Endothelial cell of umbilical vein (primary cell): Measurements from ENCODE around the gene STAP1. TPM values are rescaled to one million over a fixed set of nuclear protein-coding genes. Genes with fewer than 3 reads are reported as not detected.

Experiments used
- BruUV-seq: library from RNA; stranded (reverse); fragments of 400-500 nt; replicated peaks from 2 replicates; lab custom pipeline; 2021; lab: Mats Ljungman, UMichigan
- CTCF ChIA-PET: fragments of 300-600, 350-600 bp; sonication (Branson Sonifier 250); formaldehyde crosslinking; loops from one replicate; lab custom pipeline; 2021; ENCODE audit warnings: antibody characterized with exemption, inconsistent platforms; lab: Charles Lee
- POLR2A ChIA-PET: fragments of 300-600, 350-600 bp; sonication (Branson Sonifier 250); formaldehyde crosslinking; loops from one replicate; lab custom pipeline; 2021; ENCODE audit warnings: antibody characterized with exemption, inconsistent platforms; lab: Charles Lee
- DNase-seq: peaks from one replicate; pipeline ENCODE4 v3.0.0-alpha.2; 2011; ENCODE audit warnings: low read depth, low spot score
- FAIRE-seq: peaks from 2 replicates; lab custom pipeline; 2011; peaks lifted over from hg19 to GRCh38; lab: Jason Lieb, UNC
- H2AFZ ChIP-seq: 2 replicates; pipeline ENCODE4 v1.6.0; 2012; ENCODE audit warnings: low read depth, low read length, control low read depth, inconsistent platforms
- H3K27ac ChIP-seq: 2 replicates; pipeline ENCODE4 v1.5.1; 2011; ENCODE audit warnings: low read depth, mild to moderate bottlenecking, control low read depth, low read length, moderate library complexity; ENCODE audit not compliant: insufficient read depth
- H3K27me3 ChIP-seq, 2 experiments: 2 replicates each; pipeline versions ENCODE4 v1.6.0 to v1.6.1; 2011; ENCODE audit warnings: low read length in 2 of 2, mixed read lengths in 1 of 2; ENCODE audit not compliant: control insufficient read depth in 2 of 2, insufficient read depth in 2 of 2
- H3K36me3 ChIP-seq, 2 experiments: 2 replicates in 1 of 2; 3 replicates in 1 of 2; pipeline ENCODE4 v1.5.1; 2011; ENCODE audit warnings: low read length in 2 of 2, mild to moderate bottlenecking in 1 of 2, moderate library complexity in 1 of 2; ENCODE audit not compliant: control insufficient read depth in 2 of 2, insufficient read depth in 2 of 2; ENCODE audit errors: extremely low read depth in 1 of 2
- H3K4me1 ChIP-seq: 3 replicates; pipeline ENCODE4 v1.5.1; 2011; ENCODE audit warnings: mild to moderate bottlenecking, low read length; ENCODE audit not compliant: control insufficient read depth, insufficient read depth; ENCODE audit errors: extremely low read depth
- H3K4me2 ChIP-seq: 2 replicates; pipeline ENCODE4 v1.6.1; 2011; ENCODE audit warnings: low read length, control low read depth, mixed read lengths; ENCODE audit not compliant: insufficient read depth
- H3K4me3 ChIP-seq, 3 experiments: fragments of 200-600 bp in 1 of 3; sonication (generic), shearing (Covaris generic) in 1 of 3; replicated peaks in 1 of 3; 2 replicates each; pipeline ENCODE4 v1.5.1; 2011 to 2016; ENCODE audit warnings: control low read depth in 3 of 3, low read length in 3 of 3, mild to moderate bottlenecking in 2 of 3, inconsistent platforms in 1 of 3, low read depth in 1 of 3, moderate library complexity in 1 of 3; ENCODE audit not compliant: insufficient read depth in 1 of 3
- H3K79me2 ChIP-seq: 2 replicates; pipeline ENCODE4 v1.6.0; 2012; ENCODE audit warnings: low read length, inconsistent platforms; ENCODE audit not compliant: control insufficient read depth, insufficient read depth
- H3K9ac ChIP-seq: replicated peaks from 2 replicates; pipeline ENCODE3; 2011; ENCODE audit warnings: low read length, control low read depth; ENCODE audit not compliant: insufficient read depth; ENCODE audit errors: extremely low read depth
- H3K9me1 ChIP-seq: replicated peaks from 3 replicates; pipeline ENCODE4 v1.6.0; 2011; ENCODE audit warnings: mild to moderate bottlenecking, low read length; ENCODE audit not compliant: control insufficient read depth, insufficient read depth; ENCODE audit errors: extremely low read depth
- H3K9me3 ChIP-seq: replicated peaks from 2 replicates; pipeline ENCODE4 v1.5.1; 2012; ENCODE audit warnings: low read length, inconsistent platforms; ENCODE audit not compliant: control insufficient read depth, insufficient read depth
- H4K20me1 ChIP-seq: replicated peaks from 2 replicates; pipeline ENCODE3; 2011; ENCODE audit warnings: mild to moderate bottlenecking, low read length; ENCODE audit not compliant: control insufficient read depth, insufficient read depth; ENCODE audit errors: extremely low read depth
- EZH2 ChIP-seq: IDR thresholded peaks from 2 replicates; pipeline ENCODE4 v1.6.1; 2012; ENCODE audit warnings: borderline replicate concordance, low read depth, mild to moderate bottlenecking, moderate library complexity, low read length, inconsistent platforms; ENCODE audit not compliant: severe bottlenecking
- FOS ChIP-seq: IDR thresholded peaks from 2 replicates; pipeline ENCODE4 v1.6.1; 2011; ENCODE audit warnings: mild to moderate bottlenecking, low read length, moderate library complexity, borderline replicate concordance; ENCODE audit not compliant: insufficient read depth
- GATA2 ChIP-seq: IDR thresholded peaks from 2 replicates; pipeline ENCODE4 v1.7.0; 2011; ENCODE audit warnings: low read depth, mild to moderate bottlenecking, moderate library complexity, mixed read lengths, low read length; ENCODE audit not compliant: insufficient read length, insufficient read depth
- JUN ChIP-seq: IDR thresholded peaks from 2 replicates; pipeline ENCODE4 v1.6.1; 2011; ENCODE audit warnings: borderline replicate concordance, low read depth; ENCODE audit not compliant: insufficient read length, insufficient read depth
- MYC ChIP-seq: IDR thresholded peaks from one replicate; pipeline ENCODE4 v1.6.1; 2011; ENCODE audit warnings: mild to moderate bottlenecking, low read depth, low read length
- POLR2A ChIP-seq: IDR thresholded peaks from 2 replicates; pipeline ENCODE4 v1.6.1; 2012; ENCODE audit warnings: low read depth, mild to moderate bottlenecking, control low read depth, low read length
- POLR2AphosphoS5 ChIP-seq: IDR thresholded peaks from 2 replicates; pipeline ENCODE4 v1.6.1; 2012; ENCODE audit warnings: low read depth, mild to moderate bottlenecking, control low read depth, low read length, moderate library complexity; ENCODE audit not compliant: insufficient read depth
- dilution Hi-C: fragments of 300-500 bp; cut with MboI; formaldehyde crosslinking; loops from one replicate; pipeline ENCODE4 v1.15.0; 2019; ENCODE audit warnings: low sequenced_read_pairs; ENCODE audit not compliant: extremely low pct_ligation_motif_present
- intact Hi-C: fragments of 100-400 bp; cut with micrococcal nuclease; formaldehyde crosslinking; loops from one replicate; pipeline ENCODE4 v1.10.0; 2022
- polyA plus RNA-seq, 4 experiments: library from polyadenylated mRNA; depleted of rRNA in 3 of 4; stranded (reverse) in 3 of 4; unstranded in 1 of 4; fragments of >200 nt; gene quantifications; 2 replicates each; pipeline versions ENCODE4 v1.2.1 to v1.2.3, GENCODE V29; 2011 to 2012; ENCODE audit warnings: missing spikeins in 1 of 4
- total RNA-seq: library from RNA; stranded (reverse); gene quantifications from 2 replicates; pipeline ENCODE4 v1.2.3, GENCODE V29; 2021
- TF ChIP-seq, protein P1 (sequence below): IDR thresholded peaks from 2 replicates; pipeline ENCODE4 v1.6.1; 2011; ENCODE audit not compliant: insufficient read depth, insufficient read length
- TF ChIP-seq, protein P2 (sequence below), 2 donors: IDR thresholded peaks; 1 replicate in 1 of 2; 2 replicates in 1 of 2; pipeline ENCODE4 v1.5.1; 2011; ENCODE audit warnings: low read length in 2 of 2, mild to moderate bottlenecking in 2 of 2, moderate library complexity in 2 of 2, control low read depth in 1 of 2, inconsistent platforms in 1 of 2, low read depth in 1 of 2; ENCODE audit not compliant: insufficient read depth in 1 of 2; ENCODE audit errors: extremely low read depth in 1 of 2

STAP1 gene
- total and polyA plus RNA-seq, 2 donors (not counting 3 experiments of a cell fraction or from before 2014, with no cell fraction given): not detected

DNA sequence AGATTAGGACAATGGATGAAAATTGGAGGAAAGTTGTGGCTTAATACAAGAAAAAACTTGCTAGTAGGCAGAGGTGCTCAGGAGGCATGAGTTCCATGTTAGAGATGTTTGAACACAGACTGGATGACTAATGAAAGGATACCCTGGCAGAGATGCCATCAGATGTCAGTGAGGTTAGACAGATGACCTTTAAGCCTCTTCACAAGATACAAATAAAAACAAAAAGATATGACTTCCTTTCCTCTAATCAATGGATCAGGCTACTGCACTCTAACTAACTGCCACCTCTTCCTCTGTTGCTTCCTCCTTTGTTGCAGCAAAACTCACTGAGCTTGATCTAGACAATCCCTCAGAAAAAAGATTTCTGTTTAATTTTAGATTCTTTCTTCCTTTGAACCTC is 14.7 kb downstream of the STAP1 start:
- intact Hi-C loops: no loop called here
- no TSS peak for BruUV-seq
- ChIA-PET POLR2A (no interaction called here), CTCF (no interaction called here)
- H3K27ac ChIP-seq: no peak overlapping the region
- no peaks in the 10 kb centered on the region for H3K79me2 ChIP-seq
- H3K4me1 ChIP-seq: no peaks in the 10 kb centered on the region
- no peaks in the 10 kb centered on the region for H3K9me1 ChIP-seq
- H3K4me3 ChIP-seq: no peak overlapping the region
- no peaks in the 10 kb centered on the region for H3K27me3 ChIP-seq
- no peak for DNase-seq
- no peaks in the 10 kb centered on the region for H3K36me3 ChIP-seq
- dilution Hi-C loops: no loop called here
- no peak overlapping the region for H3K9ac ChIP-seq
- no peak overlapping the region for H3K4me2 ChIP-seq
- H2AFZ ChIP-seq: no peak overlapping the region
- no peaks in the 10 kb centered on the region for H4K20me1 ChIP-seq
- TF ChIP-seq, protein P1, sequence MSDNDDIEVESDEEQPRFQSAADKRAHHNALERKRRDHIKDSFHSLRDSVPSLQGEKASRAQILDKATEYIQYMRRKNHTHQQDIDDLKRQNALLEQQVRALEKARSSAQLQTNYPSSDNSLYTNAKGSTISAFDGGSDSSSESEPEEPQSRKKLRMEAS: no peak
- TF ChIP-seq FOS: no peak
- TF ChIP-seq POLR2AphosphoS5: no peak
- TF ChIP-seq, protein P2, sequence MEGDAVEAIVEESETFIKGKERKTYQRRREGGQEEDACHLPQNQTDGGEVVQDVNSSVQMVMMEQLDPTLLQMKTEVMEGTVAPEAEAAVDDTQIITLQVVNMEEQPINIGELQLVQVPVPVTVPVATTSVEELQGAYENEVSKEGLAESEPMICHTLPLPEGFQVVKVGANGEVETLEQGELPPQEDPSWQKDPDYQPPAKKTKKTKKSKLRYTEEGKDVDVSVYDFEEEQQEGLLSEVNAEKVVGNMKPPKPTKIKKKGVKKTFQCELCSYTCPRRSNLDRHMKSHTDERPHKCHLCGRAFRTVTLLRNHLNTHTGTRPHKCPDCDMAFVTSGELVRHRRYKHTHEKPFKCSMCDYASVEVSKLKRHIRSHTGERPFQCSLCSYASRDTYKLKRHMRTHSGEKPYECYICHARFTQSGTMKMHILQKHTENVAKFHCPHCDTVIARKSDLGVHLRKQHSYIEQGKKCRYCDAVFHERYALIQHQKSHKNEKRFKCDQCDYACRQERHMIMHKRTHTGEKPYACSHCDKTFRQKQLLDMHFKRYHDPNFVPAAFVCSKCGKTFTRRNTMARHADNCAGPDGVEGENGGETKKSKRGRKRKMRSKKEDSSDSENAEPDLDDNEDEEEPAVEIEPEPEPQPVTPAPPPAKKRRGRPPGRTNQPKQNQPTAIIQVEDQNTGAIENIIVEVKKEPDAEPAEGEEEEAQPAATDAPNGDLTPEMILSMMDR (IDR thresholded peaks at IDR 0.05; ENCODE audit: extremely low read depth in 1 of 2, insufficient read depth in 1 of 2, low read depth in 1 of 2, low read length in 2 of 2): no peak
- TF ChIP-seq EZH2: no peak
- no peak for TF ChIP-seq JUN
- no peak for TF ChIP-seq GATA2
- TF ChIP-seq MYC: no peak
- no peak for TF ChIP-seq POLR2A
- no peaks in the 10 kb centered on the region for H3K9me3 ChIP-seq
- FAIRE-seq: no peak
